ACHN (cell line): ENCODE data around the gene MCM3AP.
A peak's percentile ranks its signal among the peaks of the same experiment; 100 is the strongest.

Experiments used
- DNase-seq: peaks from one replicate; pipeline ENCODE4 v3.0.0-alpha.2; 2015
- in situ Hi-C: cut with HindIII; loops from 2 replicates; pipeline ENCODE4 v1.10.0; 2017; ENCODE audit warnings: low sequenced_read_pairs, low pct_ligation_motif_present, low pct_unique_long_range_greater_than_20kb

The MCM3AP gene

GRCh38 chr21:46285206-46285661, at the start of gene MCM3AP:
Gene MCM3AP (minus strand): TSS chr21:46285611. CDS start chr21:46285286, 325 bp downstream.
- DNase-seq: no peak
- in situ Hi-C loops: no loop called here

GRCh38 chr21:46334351-46335140, 49.1 kb upstream of the MCM3AP start:
- in situ Hi-C loops: no loop called here

DNA sequence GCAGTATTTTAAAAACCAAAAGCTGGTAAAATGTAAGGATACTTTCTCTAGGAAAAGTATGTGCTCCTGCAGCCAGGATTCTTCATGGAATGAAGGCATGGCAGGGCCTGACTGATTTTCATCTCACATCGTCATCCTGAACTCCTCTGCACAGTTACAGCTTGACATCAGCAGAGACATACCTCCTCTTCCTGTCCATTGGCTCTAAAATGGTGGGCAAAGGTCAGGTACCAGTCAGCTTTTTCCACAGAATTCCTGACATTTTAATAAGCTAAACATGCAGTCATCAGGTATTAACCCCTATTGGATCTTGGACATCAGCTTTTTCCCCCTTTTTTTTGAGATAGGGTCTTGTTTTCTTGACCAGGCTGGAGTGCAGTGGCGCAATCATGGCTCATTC, 44.4 kb upstream of the MCM3AP start:
- in situ Hi-C loops: no loop called here
- no peak for DNase-seq

More at GRCh38 chr21:46334351-46335140, 49.1 kb upstream of the MCM3AP start:
- DNase-seq: no peak

- in situ Hi-C loops: no loop called here
- no peak for DNase-seq
These were observed 42.7 kb upstream of the MCM3AP start for GRCh38 chr21:46328151-46328550.

DNA sequence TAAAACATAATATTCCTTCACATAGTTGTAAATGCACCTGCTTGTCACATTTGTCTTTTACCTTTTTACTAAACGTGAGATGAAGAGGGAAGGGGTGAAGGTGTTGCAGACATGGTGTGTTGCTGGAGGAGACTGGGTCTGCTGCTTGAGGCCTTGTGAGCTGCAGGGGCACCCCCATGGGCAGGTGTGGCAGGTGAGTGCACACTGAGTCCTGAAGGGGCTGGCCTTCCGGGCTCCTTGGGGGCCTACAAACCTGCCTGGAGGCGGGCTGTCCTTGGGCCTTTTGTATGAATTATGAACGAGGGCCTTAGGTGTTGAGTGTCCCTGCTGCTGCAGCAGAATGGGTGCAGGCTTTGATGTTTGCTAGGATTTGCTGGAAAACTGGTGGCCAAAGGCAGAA, 42.3 kb upstream of the MCM3AP start:
- no peak for DNase-seq
- in situ Hi-C loops: no loop called here

DNA sequence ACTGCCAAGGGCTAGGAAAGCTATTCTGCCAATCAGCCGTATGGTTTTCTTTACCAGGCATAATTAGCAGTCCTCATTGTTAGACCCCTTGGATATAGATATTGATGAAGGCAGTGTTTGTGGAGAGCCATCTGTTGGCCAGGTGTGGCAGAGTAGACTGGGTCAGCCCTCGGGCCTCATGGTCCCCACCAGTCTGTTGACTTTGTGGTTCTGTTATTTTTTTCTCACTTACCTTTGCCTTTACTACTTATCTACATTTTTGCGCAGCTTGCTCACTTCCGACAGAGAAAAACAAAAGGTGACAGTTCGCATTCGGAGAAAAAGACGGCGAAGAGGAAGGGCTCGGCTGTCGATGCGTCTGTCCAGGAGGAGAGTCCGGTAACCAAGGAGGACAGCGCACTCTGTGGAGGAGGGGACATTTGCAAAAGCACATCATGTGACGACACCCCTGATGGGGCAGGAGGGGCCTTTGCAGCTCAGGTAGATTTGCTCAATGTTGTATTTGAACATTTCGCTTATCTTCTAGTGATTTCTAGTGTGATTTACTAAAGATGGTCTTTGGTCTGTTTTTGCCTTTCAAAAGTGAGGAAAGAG, 40.8 kb upstream of the MCM3AP start:
- in situ Hi-C loops: no loop called here
- DNase-seq: no peak

- peak; percentile 50 for DNase-seq
- in situ Hi-C loops: no loop called here
These were observed 39.9 kb upstream of the MCM3AP start for GRCh38 chr21:46325073-46325912.

GRCh38 chr21:46324390-46325072, 39.1 kb upstream of the MCM3AP start:
- peak; percentile 74 for DNase-seq
- in situ Hi-C loops: no loop called here

- DNase-seq: peak; percentile 93
- in situ Hi-C loops: no loop called here
These were observed 38.4 kb upstream of the MCM3AP start, which contains the start of the genes C21orf58 and PCNT for GRCh38 chr21:46323710-46324389. Gene C21orf58 (minus strand): TSS chr21:46323870. CDS start chr21:46322738, 1,132 bp downstream. Gene PCNT (plus strand): TSS chr21:46324156. CDS start chr21:46324229, 73 bp downstream.

DNA sequence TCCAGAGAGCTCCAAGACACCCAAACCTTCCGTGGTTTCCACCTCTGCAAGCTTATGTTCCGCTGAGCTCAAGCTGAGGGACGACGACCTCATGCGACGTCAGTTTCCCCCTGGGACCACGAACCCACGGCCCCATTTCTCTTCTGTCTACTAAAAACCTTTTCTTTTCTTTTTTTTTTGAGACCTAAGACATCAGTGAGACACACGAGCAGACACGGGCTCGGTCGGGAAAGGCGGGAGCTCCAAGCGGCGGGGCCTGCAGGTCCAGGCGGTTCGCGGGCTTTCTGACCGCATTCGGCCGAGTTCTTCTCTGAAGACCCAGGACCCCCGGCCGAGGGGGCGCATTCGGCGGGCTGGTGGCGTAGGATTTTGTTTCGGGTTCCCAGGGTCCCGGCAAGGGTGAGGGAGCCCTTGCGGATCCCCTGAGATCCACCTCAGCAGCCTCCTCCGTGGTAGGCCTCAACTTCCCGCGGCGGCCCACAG, 37.9 kb upstream of the MCM3AP start:
- in situ Hi-C loops: no loop called here
- DNase-seq: peak; percentile 16

DNA sequence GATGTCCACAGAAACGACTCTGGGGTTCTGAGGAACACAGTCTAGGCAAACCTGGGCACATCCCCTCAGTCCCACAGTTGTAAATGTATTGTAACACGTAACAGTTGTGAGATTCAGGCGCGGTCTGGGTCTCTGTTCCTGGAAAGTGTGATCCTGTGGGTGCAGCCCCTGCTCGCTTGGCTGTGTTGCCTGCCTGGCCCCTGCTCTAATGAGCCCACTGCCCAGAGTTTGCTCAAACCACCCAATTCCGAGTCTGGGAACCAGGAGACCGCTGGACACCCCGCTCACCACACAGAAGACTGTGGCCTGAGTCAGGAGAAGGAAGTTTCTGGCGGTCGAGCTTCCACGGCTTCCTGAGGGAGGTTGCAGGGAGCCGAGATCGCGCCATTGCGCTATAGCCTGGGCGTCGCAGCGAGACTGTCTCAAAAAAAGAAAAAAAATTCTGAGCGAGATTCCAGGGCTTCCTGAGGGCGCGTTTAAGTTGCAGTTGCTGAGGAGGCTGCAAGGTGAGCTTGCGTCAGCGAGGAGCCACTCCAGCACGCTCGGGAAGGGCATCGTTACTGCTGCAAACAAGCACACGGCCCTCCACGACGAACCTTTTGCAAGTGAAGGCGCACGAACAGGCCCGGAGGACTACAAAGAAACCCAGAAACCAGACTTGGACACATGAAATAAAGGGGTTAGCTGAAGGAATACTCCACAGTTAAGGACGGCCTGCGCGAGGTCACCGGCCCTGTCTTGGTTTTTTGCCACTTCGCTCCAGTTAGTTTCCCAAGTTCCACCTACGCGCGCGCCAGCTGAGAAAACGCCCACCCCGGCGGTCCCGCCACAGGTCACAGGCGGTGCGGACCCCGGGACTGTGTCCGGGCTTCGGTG, 37.2 kb upstream of the MCM3AP start:
- in situ Hi-C loops: no loop called here
- DNase-seq: no peak

DNA sequence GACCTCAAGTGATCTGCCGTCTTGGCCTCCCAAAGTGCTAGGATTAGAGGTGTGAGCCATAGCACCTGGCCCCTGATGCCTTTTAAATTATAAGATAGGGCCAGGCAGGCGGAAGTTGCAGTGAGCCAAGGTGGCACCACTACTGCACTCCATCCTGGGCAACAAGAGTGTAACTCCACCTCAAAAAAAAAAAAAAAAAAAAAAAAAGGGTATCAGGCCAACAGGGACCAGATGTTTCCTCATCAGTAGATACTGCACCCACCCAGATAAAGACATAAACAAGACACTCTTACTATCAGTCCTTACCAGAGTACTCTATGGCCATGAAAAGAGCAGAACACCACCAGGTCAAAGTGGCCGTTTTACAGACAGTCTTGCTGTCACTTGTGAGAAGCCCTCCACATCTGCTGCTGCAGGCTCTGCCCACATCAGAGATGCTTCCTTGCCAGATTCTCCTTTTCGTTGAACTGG, 35.0 kb upstream of the MCM3AP start:
- in situ Hi-C loops: no loop called here
- DNase-seq: no peak

GRCh38 chr21:46319186-46319585, 33.8 kb upstream of the MCM3AP start:
- no peak for DNase-seq
- in situ Hi-C loops: no loop called here

GRCh38 chr21:46318464-46318845, 33.0 kb upstream of the MCM3AP start:
- no peak for DNase-seq
- in situ Hi-C loops: no loop called here

DNA sequence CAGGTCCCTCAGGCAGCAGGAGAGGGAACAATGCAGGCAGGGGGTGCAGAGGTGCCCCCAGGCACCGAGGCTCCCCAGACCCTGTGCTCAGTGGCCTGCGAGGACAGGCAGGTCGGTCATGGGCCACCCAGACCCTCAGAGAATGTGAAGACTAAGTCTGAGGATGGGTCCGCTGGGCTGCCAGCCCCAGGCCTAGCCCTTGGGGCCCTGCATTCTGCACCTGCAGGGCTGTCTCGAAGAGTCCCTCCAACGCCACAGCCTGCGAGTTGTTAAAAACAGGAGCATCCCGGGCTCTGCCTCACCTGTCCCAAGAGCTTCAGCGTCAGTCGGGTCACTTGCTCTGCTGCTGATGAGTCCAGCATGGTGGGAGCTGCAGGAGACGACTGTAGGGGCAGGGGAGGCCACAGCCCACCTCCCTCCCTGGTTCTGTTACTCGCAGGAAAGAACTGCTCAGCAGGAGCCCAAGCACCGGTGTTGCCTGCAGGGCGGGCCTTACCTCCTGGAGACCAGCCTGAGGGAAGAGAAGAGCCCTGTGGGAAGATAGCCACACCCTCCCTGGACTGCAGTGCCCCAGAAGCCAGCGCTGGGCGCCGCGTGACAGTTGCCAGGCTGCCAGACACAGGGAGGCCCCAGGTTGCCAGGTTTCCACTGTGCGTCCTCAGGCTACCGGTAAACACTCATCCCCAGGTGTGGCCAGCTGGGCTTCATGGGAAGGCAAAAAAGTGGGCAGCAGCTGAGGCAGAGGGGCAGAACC, 32.5 kb upstream of the MCM3AP start:
- in situ Hi-C loops: no loop called here
- no peak for DNase-seq

DNA sequence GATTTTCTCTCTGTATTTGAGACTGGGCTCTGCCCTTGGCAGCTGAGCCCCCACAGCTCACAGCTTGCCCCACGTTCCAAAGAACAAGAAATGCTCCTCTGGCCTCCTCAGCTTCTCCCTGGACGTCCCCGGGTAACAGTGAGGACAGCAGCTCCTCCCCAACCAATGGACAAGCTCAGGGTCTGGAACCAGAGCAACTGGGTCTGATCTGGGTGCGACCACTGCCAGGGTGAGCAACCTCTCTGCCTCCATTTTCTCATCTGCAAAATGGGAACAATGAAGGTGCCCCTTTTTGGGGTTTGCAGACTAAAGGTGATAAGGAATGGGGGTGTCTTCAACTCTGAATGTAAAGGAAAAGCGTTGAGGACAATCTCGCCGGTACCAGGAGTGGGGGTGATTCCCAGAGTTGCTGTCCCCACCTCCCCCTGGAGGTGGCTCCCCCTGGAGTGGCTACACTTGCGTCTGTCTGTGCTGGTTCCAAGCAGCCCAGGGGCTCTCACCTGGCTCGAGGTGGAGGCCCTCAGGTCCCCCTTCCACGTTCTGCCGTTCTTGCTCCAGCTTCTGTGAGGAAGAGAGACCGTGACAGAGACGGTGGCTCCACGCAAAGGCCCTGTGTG, 31.4 kb upstream of the MCM3AP start:
- in situ Hi-C loops: no loop called here
- DNase-seq: no peak
